OCI-LY1 (cell line): Measurements from ENCODE around the gene B3GNT3.

Source experiments
- H2AFZ ChIP-seq: fragments of 200-600 bp; sonication (generic), shearing (Covaris generic); 2 replicates; pipeline ENCODE4 v1.6.0; 2014; ENCODE audit warnings: antibody characterized with exemption, mild to moderate bottlenecking, low read length
- H3F3A ChIP-seq: fragments of 200-600 bp; sonication (generic), shearing (Covaris generic); 2 replicates; pipeline ENCODE4 v1.6.0; 2014; ENCODE audit warnings: mild to moderate bottlenecking, antibody characterized with exemption, low read length, moderate library complexity; ENCODE audit not compliant: insufficient read depth
- H3K27ac ChIP-seq: fragments of 200-600 bp; sonication (generic); 2 replicates; pipeline ENCODE4 v1.5.1; 2014; ENCODE audit warnings: low read length, mixed run types, mild to moderate bottlenecking, low read depth; ENCODE audit not compliant: poor library complexity, severe bottlenecking
- H3K27me3 ChIP-seq: fragments of 200-600 bp; sonication (generic); 2 replicates; pipeline ENCODE4 v1.6.0; 2014; ENCODE audit warnings: antibody characterized with exemption, mild to moderate bottlenecking, low read length, moderate library complexity; ENCODE audit not compliant: insufficient read depth
- H3K36me3 ChIP-seq: fragments of 200-600 bp; sonication (generic); 2 replicates; pipeline ENCODE4 v1.6.1; 2014; ENCODE audit warnings: mild to moderate bottlenecking, antibody characterized with exemption, low read length, moderate library complexity, mixed read lengths; ENCODE audit not compliant: insufficient read depth
- H3K4me1 ChIP-seq: fragments of 200-600 bp; sonication (generic); 2 replicates; pipeline ENCODE4 v1.5.1; 2014; ENCODE audit warnings: mild to moderate bottlenecking, low read length, moderate library complexity; ENCODE audit not compliant: insufficient read depth, severe bottlenecking
- H3K4me2 ChIP-seq: fragments of 200-600 bp; sonication (generic), shearing (Covaris generic); 2 replicates; pipeline ENCODE4 v1.6.1; 2014; ENCODE audit warnings: low read length
- H3K4me3 ChIP-seq: fragments of 200-600 bp; sonication (generic); 2 replicates; pipeline ENCODE4 v1.5.1; 2014; ENCODE audit warnings: low read length, low read depth, mild to moderate bottlenecking, mixed read lengths; ENCODE audit not compliant: poor library complexity, severe bottlenecking
- H3K79me2 ChIP-seq: fragments of 200-600 bp; shearing (Covaris generic); 2 replicates; pipeline ENCODE4 v1.6.1; 2016; ENCODE audit warnings: mixed run types, low read length, mixed read lengths; ENCODE audit not compliant: insufficient read depth
- H3K9ac ChIP-seq: fragments of 200-600 bp; sonication (generic), shearing (Covaris generic); 2 replicates; pipeline ENCODE4 v1.6.1; 2014; ENCODE audit warnings: mild to moderate bottlenecking, low read length, mixed read lengths
- H3K9me2 ChIP-seq: fragments of 200-600 bp; sonication (generic), shearing (Covaris generic); 2 replicates; pipeline ENCODE4 v1.6.1; 2014; ENCODE audit warnings: low read depth, mild to moderate bottlenecking, low read length, mixed read lengths
- H3K9me3 ChIP-seq: fragments of 200-600 bp; shearing (Covaris generic); 2 replicates; pipeline ENCODE4 v1.6.1; 2014; ENCODE audit warnings: low read length, mixed read lengths
- H4K20me1 ChIP-seq: fragments of 200-600 bp; sonication (generic), shearing (Covaris generic); 2 replicates; pipeline ENCODE4 v1.6.0; 2016; ENCODE audit warnings: mild to moderate bottlenecking, low read length; ENCODE audit not compliant: insufficient read depth
- EZH2 ChIP-seq: fragments of 200-600 bp; sonication (generic), shearing (Covaris generic); IDR thresholded peaks from 2 replicates; pipeline ENCODE4 v1.8.0; 2017; ENCODE audit warnings: borderline replicate concordance, mixed run types, mild to moderate bottlenecking, antibody characterized with exemption, low read length, moderate library complexity, mixed read lengths
- TF ChIP-seq, protein P1 (sequence below): fragments of 200-600 bp; sonication (generic), shearing (Covaris generic); IDR thresholded peaks from 2 replicates; pipeline ENCODE4 v1.5.1; 2017; ENCODE audit warnings: mild to moderate bottlenecking, antibody characterized with exemption, low read length, moderate library complexity, mixed read lengths

The B3GNT3 gene

DNA sequence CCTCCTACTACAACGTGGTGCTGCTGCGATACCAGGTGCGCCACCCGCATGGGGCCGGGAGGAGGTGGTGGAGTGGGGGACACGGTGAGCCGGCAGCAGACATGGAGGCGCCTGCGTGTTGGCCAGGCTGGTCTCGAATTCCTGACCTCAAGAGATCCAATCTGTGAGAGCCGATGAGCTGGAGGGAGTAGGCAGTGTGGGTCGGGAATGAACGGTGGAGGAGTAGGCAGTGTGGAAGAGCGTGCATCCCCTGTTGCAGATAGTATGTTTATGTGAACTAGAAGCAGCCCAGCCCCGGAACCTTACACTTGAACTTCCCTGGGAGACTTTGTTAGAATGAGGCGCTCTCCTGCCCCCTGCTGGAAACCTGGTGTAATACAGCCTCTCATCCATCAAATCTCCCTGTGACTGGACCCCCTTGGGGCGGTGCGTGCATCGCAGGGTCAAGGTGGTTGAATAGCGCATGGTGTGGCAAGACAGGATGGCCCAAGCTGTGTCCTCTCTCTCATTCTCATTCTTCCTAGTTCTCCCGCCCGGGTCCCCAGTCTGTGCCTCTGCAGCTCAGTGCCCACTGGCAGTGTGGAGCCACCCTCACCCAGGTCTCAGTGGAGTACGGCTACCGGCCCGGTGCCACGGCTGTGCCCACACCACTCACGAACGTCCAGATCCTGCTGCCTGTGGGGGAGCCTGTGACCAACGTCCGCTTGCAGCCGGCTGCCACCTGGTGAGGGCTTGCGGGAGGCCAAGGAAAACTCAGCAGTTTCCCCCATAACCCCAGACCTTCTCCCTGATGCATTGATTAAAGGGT is 10.5 kb upstream of the B3GNT3 start:
- H3K27me3 ChIP-seq, result no peaks in the 10 kb centered on the region
- no peak overlapping the region for H2AFZ ChIP-seq
- no peaks in the 10 kb centered on the region for H3K9me3 ChIP-seq
- H3K4me1 ChIP-seq, result no peaks in the 10 kb centered on the region
- H3K4me3 ChIP-seq, result no peak overlapping the region
- H3K36me3 ChIP-seq, result peaks cover 44% of the 10 kb centered on the region
- no peak overlapping the region for H3K4me2 ChIP-seq
- no peaks in the 10 kb centered on the region for H3K79me2 ChIP-seq
- no peaks in the 10 kb centered on the region for H4K20me1 ChIP-seq
- H3K9ac ChIP-seq, result no peak overlapping the region
- no peak overlapping the region for H3K27ac ChIP-seq
- H3K9me2 ChIP-seq, result no peaks in the 10 kb centered on the region
- TF ChIP-seq EZH2, result no peak
- TF ChIP-seq, protein P1, sequence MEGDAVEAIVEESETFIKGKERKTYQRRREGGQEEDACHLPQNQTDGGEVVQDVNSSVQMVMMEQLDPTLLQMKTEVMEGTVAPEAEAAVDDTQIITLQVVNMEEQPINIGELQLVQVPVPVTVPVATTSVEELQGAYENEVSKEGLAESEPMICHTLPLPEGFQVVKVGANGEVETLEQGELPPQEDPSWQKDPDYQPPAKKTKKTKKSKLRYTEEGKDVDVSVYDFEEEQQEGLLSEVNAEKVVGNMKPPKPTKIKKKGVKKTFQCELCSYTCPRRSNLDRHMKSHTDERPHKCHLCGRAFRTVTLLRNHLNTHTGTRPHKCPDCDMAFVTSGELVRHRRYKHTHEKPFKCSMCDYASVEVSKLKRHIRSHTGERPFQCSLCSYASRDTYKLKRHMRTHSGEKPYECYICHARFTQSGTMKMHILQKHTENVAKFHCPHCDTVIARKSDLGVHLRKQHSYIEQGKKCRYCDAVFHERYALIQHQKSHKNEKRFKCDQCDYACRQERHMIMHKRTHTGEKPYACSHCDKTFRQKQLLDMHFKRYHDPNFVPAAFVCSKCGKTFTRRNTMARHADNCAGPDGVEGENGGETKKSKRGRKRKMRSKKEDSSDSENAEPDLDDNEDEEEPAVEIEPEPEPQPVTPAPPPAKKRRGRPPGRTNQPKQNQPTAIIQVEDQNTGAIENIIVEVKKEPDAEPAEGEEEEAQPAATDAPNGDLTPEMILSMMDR, result peak; percentile 79
- H3F3A ChIP-seq, result no peaks in the 10 kb centered on the region; the same call in 1 of the 2 replicates

DNA sequence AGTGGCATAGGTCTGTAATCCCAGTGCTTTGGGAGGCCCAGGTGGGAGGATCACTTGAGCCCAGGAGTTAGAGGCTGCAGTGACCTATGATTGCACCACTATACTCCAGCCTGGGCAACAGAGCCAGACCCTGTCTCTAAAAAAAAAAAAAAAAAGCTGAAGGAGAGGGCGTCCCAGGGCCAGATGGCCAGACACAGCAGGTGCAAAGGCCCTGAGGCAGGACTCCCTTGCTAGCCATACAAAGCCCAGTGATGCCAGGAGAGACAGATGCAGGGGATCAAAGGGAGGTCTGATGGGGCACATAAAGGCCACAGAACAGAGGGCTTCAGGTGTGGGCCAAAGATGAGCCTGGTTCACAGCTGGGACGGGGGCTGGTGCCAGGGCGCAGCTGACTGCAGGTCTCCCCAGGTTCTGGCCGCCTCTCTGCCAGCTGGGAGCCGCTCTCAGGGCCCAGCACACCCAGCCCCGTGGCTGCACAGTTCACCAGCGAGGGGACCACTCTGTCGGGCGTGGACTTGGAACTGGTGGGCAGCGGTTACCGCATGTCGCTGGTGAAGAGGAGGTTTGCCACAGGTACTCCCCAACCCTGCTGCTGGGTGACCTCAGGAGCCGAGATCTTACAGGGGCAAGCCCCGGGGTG is 7.5 kb upstream of the B3GNT3 start:
- Histone ChIP-seq H3F3A (no peaks in the 10 kb centered on the region; the same call in 1 of the 2 replicates), H3K4me2 (no peak overlapping the region), H3K27ac (no peak overlapping the region), H3K4me1 (no peaks in the 10 kb centered on the region), H3K36me3 (peaks cover 35% of the 10 kb centered on the region), H3K4me3 (no peak overlapping the region), H4K20me1 (no peaks in the 10 kb centered on the region), H3K9me2 (no peaks in the 10 kb centered on the region), H3K9ac (no peak overlapping the region), H3K9me3 (no peaks in the 10 kb centered on the region), H3K27me3 (no peaks in the 10 kb centered on the region), H3K79me2 (no peaks in the 10 kb centered on the region), H2AFZ (no peak overlapping the region)
- no peak for TF ChIP-seq EZH2
- TF ChIP-seq, protein P1, result no peak

DNA sequence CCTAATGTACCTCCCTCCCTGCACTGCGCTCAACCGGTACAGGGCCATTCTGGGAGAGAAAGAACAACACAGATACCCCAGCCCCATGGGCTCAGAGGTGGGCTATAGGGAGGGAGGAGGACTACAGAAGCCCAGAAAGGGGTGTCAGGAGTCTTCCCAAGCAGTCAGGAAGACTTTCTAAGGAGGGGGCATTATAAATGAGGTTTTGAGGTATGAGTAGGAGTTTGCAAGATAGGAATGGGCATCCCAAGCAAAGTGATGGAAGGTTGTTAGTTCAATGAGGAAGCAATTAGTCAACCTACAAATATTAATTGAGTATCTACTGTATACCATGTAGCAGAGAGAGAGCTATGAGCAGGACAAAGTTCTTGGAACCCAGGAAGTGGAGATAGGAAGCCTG is 6.3 kb upstream of the B3GNT3 start:
- Histone ChIP-seq H3K79me2 (no peaks in the 10 kb centered on the region), H3K9me2 (no peaks in the 10 kb centered on the region), H2AFZ (no peak overlapping the region), H3K9me3 (no peaks in the 10 kb centered on the region), H3K27ac (no peak overlapping the region), H3K4me2 (no peak overlapping the region), H3K27me3 (no peaks in the 10 kb centered on the region), H3K4me3 (no peak overlapping the region), H3F3A (no peaks in the 10 kb centered on the region; the same call in 1 of the 2 replicates), H4K20me1 (no peaks in the 10 kb centered on the region), H3K4me1 (no peaks in the 10 kb centered on the region), H3K36me3 (peaks cover 28% of the 10 kb centered on the region), H3K9ac (no peak overlapping the region)
- TF ChIP-seq EZH2, result no peak
- TF ChIP-seq, protein P1, result no peak
